Measurements from ENCODE around the gene OSBPL6.
"Not testable (repeated sequence)": the region's sequence is repeated elsewhere in the genome, so short reads cannot be mapped to it uniquely, and the experiment has no call there.

Gene OSBPL6

DNA sequence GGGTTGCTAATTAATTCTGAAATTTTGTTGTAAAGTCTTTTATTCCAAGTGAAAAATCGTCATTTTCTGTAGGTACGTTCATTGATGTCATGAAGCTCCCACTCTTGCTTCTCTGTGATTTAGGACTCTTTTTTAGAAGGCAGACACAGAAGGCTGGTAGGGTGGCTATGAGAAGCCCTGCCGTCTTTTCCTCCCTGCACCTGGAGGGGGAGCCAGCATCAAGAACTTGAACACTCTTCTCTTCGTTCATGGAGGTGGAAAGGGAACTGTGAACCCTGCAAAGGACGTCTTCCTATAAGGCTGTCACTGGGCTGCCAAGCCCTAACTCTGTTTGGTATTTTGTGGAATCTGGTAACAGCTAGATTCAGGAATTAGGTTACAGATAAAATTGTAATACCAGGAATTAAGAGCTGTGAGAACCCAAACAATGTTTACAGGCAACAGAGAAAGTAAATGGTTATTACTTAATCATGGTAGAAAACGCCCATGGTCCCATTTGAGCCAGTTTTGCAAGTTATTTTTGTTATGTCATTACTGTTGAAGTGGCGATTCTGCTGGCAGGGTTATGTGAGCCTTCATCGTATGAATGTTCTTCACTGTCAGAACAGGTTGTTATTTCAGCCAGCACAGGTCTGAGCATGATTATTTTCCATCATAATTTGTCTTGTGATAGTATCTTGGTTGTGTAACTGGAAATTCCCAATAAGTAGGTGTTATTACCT is 112.2 kb downstream of the OSBPL6 start:
- DNase-seq (ENCODE audit: low spot score), result peak; percentile 33

DNA sequence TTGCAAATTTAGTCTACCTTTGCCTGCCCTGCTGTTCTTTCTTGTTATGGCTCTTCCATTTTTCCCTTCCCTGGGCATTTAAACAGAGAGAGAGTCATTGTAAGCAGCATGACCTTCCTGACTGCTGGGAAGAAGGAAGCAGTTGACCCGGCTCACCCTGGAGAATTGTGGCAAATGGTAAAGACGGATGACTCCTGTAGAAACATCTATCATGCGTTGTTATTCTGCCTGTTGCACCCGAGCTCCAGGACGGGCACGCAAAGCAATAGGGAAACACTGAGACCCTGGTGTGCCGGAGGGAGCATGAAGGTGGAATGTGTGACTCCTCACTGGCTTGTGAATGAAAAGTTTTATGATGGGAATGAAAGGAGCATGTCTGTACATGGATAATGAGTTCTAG is 113.3 kb downstream of the OSBPL6 start:
- DNase-seq (ENCODE audit: low spot score), result no peak

DNA sequence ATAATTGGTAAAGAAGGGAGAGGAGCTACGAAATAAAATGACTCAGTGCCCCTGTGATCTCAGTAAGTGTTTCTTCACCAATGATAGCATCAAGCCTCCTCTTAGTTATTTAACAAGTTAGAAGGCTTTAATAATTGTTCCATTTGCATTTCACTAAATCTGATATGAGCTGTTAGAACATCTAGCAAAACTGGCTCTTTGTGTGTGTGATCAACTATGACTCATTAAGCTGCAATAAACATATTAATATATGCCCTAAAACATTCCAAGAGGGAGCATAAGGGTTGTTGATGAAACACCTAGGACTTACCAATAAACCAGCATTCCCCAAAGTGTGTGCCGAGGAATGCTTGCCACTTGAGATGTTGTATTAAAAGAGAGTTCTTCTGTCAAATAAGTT is 115.2 kb downstream of the OSBPL6 start:
- no peak for DNase-seq (ENCODE audit: low spot score)

DNA sequence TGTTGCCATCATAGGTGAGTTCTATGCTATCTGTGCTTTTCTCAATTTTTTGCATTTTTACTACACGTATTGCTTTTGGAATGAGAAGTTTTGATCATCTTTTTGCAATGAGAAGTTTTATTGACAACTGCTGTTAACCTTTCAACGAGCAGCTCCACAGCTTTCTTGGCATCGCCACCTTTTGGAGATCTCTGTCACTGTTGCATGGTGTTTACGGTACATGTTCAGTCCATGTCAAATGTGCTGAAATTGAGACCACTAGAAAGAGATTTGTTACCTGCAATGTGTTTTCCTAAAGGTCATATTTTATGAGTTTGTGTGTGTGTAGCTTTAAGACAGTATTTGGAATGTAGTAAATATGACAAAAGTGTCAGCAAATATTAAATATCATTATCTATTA is 120.8 kb downstream of the OSBPL6 start:
- DNase-seq (ENCODE audit: low spot score), result no peak

DNA sequence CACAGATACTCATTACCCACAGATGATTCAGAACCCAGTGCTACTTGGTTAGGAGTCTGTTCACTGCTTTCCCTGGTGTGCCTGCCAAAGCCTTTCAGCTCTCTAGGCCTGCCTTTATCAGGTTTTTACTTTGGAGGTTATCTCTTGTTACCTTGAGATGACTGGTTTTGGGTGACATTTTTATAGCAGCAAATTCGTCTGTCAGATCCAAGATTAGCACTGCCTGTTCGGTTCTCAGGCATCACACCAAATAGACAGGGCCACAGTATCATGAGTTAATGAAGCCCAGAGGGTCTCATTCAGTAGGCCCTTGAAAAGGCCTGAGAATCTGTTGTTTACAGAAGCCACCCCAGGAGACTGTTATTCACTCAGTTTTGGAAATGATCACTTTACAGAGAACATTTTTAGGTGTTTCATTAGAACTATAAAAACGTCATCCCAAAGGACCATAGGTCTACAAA is 121.2 kb downstream of the OSBPL6 start:
- no peak for DNase-seq (ENCODE audit: low spot score)

DNA sequence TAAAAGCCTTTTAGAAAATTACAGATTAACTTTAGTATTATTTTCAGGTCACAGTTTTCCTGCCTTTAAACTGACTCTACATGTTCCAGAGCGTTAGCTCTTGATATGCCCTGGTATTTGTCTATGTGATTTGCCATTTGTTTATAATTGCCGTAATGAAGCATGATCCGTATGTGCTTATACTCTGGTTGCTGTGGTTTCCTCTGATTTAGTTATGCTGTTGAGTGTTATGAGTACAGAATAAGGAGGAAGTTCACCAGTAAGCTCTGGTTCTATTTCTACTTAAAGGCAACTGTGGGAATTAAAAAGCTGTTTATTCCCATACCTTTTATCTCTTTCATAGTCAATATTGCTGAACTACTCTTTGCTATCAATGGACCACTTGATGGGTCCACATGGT is 123.5 kb downstream of the OSBPL6 start:
- no peak for DNase-seq (ENCODE audit: low spot score)

DNA sequence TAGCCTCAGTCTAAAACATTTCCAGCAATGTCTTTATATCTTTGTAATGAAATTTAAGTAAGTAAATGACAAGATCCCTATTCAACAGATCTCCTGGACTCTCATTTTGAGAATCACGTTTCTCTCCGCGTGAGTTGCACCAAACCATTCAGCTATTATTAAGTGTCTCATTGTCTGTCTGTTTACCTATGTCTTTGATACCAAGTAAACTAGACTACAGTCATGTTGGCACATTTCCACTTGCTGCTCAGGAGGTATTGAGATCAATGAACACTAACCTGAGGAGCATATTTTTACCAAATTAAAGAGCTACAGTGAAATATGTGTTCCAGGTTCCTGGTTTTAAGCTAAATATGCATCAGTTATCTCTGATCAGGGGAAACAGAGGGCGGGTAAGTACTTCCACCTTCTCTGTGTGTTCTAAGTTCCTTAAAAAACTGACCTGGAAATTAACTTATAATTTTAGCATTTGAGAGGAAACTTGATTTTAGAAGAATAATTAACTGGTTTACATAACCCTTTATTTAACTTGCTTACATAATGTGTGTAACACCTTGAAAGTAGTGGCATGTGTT is 125.8 kb downstream of the OSBPL6 start:
- DNase-seq (ENCODE audit: low spot score), result no peak

DNA sequence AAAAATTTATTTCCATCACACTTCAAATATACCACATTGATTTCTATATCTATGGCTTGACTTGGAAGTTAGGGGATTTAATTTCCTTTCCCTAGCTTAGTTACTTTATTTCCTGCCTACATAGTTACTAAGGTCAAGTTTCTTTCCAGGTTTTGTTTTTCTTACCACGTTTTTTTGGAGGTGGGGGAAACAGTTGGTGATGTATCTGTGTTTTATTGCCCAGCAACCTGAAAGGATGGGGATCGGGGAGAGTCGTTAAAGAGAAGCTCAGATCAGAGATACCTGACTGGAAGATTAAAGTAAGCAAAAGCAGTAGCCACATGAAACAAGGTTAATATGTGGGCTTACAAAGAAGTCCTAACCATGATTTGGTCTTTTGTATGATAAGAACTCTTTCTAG is 127.8 kb downstream of the OSBPL6 start:
- no peak for DNase-seq (ENCODE audit: low spot score)

DNA sequence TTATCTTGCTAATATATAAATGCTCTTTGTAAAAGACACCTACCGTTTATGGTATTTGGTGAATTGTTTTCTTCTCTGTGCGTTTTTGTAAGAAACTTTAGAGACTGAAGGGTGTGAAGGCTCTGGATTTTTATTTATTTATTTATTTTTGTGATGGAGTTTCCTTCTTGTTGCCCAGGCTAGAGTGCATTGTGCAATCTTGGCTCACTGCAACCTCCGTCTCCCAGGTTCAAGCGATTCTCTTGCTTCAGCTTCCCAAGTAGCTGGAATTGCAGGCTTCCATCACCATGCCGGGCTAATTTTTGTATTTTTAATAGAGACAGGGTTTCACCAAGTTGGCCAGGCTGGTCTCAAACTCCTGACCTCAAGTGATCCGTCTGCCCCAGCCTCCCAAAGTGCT is 129.0 kb downstream of the OSBPL6 start:
- not testable (repeated sequence) for DNase-seq (ENCODE audit: low spot score)

DNA sequence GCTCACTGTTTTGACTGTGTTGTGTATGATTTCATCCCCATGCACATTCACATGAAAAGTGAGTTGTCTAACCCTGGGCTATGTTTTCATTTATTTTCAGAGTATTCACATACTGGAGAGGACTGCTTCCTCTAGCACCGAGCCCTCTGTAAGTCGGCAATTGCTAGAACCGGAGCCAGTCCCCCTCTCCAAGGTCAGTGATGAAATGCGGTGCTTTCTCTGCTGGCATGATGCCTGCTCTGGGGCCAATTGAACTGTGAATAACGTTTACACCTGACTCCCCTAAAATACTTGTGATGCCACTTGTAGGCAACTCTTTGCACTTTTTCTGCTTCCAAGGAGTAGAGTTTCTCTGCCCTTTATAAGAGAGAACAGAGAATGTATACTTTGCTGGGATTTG is 129.8 kb downstream of the OSBPL6 start:
- no peak for DNase-seq (ENCODE audit: low spot score)

DNA sequence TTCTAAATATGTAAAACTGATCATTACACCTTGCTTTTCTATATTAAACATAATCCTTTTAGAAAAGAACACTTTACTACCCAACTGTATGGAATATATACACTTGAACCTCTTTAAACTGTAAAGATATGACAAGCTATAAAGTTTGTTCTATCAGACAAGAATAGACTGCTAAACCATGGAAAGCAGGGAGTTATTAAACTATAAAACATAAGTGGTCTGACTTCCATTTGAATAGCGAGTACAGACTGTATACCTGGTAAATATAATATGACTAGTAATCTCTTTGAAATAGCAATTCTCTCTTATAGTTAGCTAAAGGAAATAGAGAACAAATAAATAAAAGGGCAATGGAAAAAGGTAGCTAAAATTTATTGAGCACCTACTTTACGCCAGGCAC is 131.0 kb downstream of the OSBPL6 start:
- DNase-seq (ENCODE audit: low spot score), result no peak

DNA sequence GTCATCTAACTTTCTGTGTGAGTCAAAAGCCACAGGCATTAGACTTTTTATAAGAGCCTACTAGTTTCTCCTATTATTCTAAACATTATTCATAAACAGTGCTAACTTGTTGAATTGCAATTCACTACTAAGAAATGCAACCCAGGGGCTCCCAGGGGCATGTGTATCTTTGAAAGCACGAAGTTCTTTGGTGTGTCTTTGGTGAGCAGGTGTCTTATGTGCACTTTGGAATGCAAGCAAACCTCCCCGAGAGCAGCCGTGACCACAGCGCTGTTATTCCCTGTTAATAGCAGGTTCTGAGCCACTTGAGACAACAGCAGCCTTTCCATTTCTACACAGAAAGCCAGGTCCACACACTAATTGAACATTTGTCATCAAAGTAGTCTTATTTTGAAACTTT is 133.2 kb downstream of the OSBPL6 start:
- DNase-seq (ENCODE audit: low spot score), result no peak

DNA sequence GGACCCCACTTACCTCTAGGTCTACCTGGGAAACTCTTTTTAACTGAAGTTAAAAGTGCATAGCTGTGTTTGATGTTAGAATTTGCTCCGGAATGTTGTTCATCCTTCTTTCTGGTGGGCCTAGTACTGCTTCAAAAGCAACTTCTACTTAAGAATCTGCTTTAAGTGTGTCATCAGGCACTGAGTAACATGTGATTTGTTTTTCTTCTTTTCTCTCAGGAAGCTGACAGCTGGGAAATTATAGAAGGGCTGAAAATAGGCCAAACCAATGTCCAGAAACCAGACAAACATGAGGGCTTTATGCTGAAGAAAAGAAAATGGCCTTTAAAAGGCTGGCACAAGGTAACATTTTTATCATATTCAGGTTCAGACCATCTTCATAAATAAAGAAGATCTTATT is 133.7 kb downstream of the OSBPL6 start:
- DNase-seq (ENCODE audit: low spot score), result no peak

DNA sequence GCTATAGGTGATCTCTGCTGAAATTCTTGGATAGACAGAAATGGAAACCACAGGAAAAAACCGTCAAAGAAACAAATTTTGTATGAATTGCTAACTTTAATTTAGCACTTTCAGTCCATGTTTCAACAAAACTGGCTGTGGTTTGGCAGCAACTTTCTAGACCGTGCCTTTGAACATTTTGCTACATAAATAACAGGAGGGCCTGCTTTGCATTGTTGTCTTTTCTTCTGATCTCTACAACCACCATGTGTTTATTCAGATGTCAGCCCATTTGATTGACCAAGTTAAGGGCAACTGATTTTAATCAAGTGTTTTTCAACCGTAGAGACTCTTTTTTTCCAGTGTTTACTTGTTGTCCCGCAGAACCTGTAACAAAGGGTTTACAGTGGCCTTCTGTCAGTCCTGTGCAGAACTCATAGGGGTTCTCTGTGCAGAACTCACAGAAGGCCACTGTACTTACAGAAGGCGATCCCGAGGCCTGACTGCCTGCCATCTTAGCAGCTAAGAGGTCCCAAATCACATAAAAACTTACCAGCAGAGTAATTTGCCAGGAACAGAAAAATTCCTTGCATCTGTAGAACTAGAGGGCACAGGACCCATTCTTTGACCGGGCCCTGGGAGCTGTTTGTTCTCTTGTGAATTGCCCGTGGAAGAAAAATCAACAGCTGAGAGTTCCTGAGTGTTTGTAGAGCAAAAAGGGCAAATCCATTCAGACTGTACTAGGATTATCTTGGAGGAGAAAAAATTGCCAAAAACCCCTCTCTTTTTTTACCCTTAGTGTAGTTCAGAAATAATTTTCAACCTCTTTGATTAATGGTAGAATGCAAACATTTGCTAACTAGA is 136.1 kb downstream of the OSBPL6 start:
- no peak for DNase-seq (ENCODE audit: low spot score)

DNA sequence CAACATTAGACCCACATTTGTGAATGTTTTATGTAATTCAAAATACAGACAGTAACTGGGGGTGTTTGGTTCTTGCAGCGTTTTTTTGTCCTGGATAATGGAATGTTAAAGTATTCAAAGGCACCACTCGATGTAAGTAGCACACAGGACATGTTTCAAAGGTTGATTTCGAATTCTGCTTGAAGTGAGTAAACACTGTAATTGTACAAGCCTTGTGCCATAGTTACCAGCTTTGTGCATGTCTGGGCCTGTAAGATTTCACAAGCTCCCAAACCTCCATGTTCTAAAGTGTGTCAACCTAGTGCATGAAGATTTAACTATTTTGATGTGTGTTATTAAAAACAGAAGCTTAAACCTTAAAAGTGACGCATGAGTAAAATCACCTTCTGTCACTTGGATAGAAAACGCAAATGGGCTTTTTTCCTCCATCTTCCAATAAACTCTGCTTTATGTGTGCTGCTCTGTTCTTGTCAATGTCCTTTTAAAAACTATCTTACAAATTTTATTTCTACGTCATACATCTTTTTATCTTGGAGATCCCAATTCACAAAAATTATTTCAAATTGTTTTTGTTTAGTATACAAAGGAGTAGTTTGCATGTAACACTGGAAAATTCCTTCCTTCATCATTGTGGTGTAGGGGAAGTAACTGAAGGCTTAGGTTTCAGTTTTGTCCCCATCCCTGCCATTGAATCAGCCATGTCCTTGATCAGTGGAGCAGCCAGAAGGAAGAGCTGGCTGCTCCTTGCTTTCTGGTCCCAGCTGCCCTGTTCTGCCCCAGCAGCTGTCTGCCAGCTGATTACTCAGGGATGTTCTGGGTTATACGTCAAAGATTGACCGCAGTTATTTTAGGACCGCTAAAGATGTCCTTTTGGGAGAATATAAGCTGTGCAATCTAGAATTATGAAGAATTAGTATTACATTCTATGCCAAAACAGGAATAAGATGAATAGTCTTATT is 137.4 kb downstream of the OSBPL6 start:
- peak; percentile 28 for DNase-seq (ENCODE audit: low spot score)

DNA sequence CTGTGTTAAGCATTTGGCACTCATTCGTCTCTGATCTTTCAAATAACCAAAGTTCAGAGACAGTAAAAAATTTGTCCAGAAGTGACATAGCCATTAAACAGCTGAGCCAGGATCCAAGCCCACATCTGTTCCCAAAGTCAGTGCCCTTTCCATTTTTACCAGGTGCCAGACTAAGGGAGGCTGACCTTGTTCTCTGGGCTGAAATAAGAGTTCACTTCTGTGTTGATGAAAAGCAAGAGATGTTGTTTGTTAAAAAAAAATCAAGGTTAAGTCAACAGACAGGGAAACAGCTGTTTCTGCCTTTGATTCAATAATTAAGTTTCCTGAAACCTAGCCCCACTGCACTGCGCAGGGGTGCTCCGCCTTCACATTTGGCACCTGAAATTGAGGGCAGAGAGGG is 139.5 kb downstream of the OSBPL6 start:
- no peak for DNase-seq (ENCODE audit: low spot score)

DNA sequence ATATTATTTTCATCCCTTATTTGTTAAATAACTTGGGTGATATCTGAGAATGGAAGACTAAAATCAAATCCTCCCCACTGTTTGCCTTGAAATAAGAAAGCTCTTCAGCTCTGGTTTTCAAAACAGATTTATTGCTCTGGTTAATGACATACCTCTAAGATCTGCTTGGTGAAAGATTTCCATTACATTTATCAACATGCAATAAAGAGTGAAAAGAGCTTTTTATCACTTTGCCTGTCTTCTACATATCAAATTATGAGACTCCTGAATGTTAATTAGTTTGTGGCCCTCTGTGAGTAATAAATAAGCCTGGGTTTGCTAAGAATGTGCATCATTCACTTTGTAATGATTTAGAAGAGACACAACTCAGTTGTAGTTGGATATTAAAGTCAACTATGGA is 140.9 kb downstream of the OSBPL6 start:
- no peak for DNase-seq (ENCODE audit: low spot score)

DNA sequence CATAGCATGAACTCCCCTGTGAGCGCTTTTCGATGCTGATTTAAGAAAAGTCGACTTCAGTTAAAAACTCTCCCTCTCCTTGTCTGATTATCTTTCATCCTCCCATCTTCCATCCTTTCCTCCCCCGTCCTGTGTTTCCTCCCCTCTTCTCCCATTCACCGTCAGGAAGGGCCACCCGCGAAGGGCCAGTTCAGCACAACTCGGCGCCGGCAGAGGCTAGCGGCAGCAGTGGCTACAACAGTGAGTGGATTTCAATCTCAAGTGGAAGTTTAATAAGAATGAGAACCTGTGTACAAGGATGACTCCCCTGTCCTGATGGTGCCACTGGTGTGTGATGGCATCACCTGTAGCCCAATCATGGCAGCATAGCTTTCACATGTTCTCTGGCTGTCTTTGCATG is 149.8 kb downstream of the OSBPL6 start:
- no peak for DNase-seq (ENCODE audit: low spot score)

DNA sequence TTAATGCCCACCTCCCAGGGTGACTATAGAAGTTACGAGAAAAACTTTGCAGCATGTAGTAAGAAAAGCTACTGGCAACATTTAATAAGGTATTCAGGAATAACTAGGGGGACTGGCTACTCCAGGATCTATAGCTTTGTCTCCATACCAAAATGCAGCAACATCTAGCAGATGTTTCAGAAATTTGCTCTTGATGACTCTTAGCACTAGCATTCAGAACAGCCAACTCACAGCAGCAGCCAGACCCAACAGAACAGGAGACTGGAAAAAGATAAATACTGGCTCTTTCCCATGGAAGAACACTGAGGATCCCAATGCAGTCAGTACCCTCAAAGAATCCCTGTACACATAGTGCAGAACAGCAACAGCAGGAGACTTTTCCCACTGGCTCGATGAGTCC is 151.6 kb downstream of the OSBPL6 start:
- DNase-seq (ENCODE audit: low spot score), result peak; percentile 7

DNA sequence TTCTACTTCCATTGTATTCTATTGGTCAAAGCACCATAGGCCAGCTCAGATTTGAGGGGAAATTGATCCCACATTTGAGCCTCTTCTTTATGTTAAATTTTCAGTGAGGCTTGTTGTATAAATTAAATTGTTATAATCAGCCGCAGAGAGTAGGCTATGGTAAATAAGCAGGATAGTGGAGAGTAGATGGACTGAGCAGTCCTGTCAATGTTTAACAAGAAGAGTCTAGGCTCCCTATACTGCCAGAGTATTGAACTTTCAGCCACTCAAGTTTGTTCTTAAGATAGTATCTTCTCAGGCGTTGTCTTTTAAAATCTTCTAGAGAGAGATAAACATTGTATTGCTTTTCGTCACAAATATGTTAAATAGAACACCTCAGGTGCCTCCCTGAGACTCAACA is 155.7 kb downstream of the OSBPL6 start:
- no peak for DNase-seq (ENCODE audit: low spot score)

DNA sequence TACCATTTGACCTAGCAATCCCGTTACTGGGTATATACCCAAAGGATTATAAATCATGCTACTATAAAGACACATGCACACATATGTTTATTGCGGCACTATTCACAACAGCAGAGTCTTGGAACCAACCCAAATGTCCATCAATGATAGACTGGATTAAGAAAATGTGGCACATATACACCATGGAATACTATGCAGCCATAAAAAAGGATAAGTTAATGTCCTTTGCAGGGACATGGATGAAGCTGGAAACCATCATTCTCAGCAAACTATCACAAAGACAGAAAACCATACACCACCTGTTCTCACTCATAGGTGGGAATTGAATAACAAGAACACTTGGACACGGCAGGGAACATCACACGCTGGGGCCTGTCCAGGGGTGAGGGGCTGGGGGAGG is 163.4 kb downstream of the OSBPL6 start:
- not testable (repeated sequence) for DNase-seq (ENCODE audit: low spot score)

Data from AG08395 (cell line).